Tongue (tissue), 2 donors: Measurements from ENCODE around the gene RAB3C. TPM values are rescaled to one million over a fixed set of nuclear protein-coding genes. Genes with fewer than 3 reads are reported as not detected.

Experiments used
- DNase-seq: peaks from one replicate; pipeline ENCODE4 v3.0.0-alpha.2; 2015
- total RNA-seq: library from RNA; depleted of rRNA; stranded (reverse); fragments of >200 nt; gene quantifications from one replicate; pipeline ENCODE4 v1.2.3, GENCODE V29; 2014

RAB3C gene
- total RNA-seq, 1 donor from 2014 or later = 0.21 TPM

DNA sequence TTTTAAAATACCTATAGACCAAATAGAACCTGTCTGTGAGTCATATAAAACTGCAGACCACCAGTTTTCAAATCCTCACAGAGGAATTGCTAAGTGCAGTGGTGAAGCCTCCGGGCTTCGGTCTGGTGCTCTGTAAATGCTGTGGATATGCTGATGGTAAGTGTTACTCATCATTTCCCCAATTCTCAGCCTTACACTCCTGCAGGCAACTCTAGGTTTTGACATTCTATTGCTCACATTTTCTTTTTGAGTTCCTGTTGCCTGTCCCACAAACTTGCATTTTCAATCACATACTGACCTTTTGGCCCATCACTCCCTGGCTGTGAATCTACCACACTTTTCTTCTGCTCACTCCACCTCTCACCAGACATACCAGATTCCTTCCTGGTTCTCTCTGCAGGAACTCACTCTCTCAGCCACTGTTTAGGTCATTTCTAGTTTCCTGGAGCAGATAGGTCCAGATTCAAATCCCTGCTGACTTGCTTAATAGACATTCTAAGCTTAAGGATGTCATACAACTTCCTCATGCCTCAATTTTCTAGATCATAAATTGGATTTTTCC, 192.9 kb downstream of the RAB3C start:
- no peak for DNase-seq

DNA sequence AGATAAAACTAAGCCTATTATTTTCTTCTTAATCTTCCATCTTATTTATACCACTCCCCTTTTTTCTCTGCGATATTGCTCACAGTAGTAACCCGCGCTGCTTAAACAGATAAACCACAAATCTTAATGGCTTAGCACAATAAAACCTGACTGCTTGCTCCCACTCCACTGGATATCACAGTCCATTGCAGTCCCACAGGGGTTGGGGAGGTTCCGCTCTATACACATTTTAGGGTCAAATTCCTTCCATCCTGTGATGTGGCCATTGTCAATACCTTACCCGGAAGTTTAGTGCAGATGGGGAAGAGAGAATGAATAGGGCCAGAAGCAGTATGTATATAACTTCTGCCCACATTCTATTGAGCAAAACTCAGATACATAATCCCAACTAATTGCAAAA, 193.7 kb downstream of the RAB3C start:
- DNase-seq = no peak

DNA sequence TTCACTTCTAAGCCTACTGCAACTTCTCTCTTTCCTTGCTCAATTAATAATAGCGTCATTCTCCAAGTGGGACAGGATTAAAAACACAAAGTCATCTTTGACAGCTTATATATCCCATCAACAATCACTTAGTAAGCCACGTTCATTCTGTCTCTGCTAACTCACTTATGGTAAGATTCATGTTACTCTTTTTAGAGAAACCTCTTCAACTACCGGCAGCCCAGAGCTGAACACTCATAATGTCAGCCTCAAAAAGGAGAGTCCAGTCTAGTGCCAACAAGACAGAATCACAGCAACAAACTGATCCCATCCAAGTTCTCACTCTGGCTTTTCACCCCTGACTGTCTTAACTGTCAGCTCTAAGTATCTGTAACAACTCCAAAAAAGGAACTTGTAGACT, 196.0 kb downstream of the RAB3C start:
- peak; percentile 3 for DNase-seq

DNA sequence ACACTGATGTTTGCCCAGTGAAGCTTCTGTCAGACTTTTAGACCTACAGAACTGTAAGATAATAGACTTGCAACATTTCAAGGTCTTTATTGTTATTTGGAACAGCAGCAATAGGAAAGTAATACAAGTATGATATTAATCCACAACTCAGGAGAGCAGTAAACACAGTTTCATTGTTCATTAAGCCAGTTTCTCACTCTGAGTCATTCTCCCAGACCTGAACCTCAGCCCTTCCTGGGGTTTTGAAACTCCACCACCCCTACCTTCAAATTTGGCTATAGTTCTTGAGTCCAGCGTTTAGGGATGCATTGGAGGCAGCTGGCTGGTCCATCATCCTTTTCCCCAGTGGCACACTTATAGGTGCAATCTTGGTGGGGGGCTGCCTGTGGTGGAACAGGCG, 203.2 kb downstream of the RAB3C start:
- DNase-seq = no peak

DNA sequence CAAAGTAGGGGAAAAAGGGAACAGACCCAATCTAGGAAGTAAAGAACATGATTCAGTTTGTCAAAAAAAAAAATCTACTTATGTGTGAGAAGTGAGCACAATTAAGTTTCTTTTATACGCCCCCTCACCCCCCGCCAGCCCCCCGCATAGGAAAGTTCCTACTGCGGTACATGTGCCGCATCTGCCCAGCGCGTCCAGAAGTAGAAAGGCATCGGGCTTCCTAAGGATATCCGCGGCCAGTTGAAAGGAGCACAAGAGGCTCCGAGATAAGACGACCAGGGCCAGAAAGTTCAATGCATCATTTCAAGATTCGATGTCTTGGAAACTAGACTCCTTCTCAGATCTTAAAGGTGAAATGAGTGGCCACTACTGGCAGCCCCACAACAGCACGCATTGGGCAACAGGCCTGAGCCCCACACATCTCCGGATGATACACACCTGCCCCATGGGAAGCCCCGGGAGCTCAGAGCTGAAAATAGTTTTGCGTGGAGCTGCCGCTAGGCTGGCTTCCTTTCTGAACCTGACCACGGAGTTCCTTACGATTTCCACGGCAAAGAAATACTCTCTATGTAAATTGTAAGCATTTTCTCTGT, 203.9 kb downstream of the RAB3C start:
- DNase-seq = no peak

DNA sequence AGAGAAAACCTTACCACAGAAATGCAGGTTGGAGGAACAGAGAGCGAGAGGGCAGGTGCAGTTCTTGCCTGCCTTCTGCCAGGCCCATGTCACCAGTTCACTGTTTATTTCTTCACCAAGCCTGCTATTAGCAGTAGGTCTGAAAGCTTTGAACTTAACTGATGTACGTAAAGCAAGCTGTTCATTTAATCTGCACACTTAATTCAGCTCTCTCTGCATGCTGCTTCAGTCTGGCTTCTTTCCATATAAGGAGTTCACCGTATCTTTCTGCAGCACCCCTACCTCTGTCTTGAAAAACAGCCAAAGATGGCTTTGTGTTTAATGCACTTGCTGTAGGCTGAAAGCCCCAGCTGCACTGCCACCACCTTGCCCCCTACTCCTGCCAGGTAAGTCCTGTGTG, 205.1 kb downstream of the RAB3C start:
- no peak for DNase-seq

DNA sequence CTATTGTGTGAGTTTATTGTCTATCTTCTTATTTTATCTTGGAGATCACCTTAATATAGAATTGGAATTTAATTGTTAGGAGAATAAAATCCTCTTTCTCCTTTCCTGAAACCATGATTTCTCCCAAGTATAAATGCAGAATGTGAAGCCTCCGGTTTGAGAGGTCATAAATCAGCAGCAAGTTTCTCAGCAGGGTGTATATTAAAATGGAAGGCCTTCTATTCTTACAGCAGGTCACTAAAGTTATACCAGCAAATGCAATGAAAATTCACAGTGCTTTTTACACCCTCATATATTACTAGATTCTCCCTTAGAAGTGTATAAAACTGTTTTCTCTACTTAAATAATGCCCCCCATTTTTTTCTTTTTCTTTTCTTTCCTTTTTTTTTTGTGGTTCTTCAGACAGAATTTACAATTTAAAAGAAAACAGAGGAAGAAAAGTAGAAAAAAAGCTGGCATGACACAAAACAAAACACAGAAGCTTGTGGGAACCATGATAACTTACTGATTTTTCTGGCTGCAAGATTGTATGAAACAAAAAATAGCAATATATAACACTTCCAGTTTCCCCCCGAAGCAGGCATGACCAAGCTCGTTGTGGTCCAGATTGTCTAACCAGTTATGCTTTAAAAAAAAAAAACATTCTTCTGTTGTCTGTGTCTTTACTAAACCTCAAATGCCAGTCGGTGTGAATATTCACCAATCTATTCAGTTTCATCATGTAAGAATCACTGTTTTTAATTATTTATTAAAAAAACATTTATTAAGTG, 211.2 kb downstream of the RAB3C start:
- DNase-seq = no peak

DNA sequence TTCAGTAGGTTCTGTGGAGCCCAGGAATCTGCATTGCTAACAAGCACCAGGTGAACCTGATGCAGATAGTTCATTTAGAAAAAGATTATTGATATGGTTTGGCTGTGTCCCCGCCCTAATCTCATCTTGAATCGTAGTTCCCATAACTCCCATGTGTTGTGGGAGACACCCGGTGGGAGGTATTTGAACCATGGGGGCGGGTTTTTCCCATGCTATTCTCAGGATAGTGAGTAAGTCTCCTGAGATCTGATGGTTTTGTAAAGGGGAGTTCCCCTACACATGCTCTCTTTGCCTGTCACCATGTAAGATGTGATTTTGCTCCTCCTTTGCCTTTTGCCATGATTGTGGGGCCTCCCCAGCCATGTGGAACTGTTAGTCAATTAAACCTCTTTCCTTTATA, 212.0 kb downstream of the RAB3C start:
- DNase-seq = no peak

DNA sequence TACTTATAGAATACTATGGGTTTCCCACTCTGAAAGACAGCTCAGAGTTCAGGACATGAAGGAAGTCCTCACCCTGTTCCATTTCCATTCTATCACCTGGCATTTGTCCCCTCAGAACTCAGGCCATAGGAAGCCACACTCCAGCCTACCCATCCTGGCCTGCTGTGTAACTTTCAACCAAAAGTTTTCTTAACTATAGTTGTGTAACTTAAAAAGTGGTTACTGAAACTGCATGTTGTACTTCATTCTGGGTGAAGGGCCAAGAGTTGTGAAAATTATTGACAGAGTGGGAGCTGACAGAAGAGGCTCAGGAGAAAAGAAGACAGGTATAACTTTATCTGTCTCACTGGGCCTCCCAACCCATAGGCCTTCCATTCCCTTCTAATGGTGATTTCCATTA, 212.5 kb downstream of the RAB3C start:
- no peak for DNase-seq

DNA sequence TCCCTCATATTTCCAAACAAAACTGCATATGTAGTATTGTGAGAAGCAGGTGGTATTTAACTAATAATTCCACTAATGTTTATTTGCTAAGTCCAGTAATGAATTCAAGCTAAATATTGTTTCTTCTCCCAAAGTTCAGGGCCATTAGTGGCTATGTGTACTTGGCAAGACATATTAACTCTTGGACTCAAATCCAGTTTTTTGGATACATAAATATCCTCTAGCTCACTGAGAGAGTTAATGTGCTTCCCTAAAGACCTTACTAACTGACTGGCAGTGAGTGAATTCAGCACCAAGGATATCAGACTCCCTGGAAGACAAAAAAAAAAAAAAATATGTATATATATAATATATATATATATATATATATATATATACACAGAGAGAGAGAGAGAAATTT, 214.1 kb downstream of the RAB3C start:
- no peak for DNase-seq

DNA sequence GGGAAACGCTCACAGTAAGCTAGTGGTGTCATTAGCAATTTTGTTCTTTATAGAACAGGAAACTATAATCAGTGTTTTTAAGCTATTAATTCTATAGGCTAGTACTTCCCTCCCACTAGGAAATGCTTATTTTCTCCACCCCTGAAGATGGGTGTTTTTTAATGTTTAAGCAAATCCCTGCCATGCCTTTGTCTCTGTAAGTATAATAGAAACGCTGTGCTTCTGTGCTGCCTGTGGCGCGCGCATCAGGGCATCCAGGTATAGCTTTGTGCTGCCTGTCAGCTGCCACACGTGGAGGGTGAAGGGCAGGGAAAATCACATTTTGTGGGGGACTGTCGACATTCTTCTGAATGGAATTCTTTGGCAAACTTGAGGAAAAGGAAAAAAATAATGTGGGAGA, 217.5 kb downstream of the RAB3C start:
- no peak for DNase-seq

DNA sequence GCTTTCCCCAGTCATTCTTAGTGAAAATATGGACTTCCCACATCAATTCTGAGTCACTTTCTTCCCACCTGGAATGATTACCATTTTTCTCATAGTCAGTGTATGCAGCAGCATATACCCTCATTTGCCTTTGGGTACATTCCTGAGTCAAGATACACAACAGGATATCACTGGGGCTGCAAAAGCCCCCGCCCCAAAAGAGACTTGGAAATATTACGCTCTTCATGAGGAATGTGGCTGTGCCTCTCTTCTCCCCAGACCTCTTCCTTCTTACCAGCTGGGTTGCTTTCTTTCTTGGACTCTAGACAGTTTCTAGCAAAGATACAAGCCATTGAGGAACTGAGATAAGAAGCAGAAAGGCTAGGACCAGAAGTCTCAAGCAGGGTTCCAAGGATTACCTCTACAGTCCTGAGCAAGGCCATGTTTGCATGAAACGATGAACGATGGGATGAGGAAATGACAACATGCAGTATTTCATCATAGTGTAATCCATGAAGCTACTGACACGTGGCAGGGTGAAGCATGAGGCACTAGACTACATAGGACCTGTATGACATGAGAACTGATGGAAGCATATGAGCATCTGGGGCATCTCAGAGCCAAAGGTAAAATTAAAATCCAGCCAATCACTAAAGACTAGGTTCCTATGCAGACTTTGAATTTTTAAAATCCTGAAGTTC, 218.1 kb downstream of the RAB3C start:
- no peak for DNase-seq

DNA sequence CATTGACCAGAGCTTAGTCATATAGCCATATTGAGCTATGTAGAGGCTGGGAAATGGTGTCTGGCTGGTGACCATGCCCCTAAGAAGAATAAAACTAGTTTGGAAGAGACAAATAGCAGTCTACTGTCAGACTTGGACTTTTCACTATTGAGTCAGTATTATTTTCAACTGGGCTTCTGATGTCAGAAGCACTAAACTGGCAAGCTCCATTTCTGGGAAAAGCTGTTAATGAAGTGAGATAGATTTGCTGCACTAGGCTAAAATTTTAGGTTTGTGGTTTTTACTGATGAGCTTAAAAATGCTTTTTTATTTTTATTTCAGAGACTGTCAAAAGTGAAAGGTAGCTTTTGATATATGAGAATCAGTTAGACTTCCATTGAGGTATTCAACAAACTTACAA, 220.2 kb downstream of the RAB3C start:
- no peak for DNase-seq

DNA sequence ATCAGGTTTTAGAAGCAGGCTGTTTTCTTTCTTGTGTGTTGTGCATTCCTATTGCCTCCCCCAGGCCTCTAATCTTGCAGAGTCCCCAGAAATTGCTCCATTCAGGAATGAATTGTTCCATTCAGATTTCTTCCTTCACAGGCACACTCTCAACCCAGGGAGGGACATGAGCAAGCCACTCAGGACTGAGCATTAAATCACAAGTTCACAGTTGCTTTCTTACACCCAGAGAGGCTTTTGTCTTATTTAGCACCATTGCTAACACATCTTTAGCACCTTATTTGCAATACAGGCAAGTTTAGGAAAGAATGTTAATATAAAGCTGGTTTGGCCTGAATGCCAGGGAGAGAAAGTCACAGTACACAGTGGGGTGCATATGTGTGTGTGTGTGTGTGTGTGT, 221.4 kb downstream of the RAB3C start:
- DNase-seq = no peak

DNA sequence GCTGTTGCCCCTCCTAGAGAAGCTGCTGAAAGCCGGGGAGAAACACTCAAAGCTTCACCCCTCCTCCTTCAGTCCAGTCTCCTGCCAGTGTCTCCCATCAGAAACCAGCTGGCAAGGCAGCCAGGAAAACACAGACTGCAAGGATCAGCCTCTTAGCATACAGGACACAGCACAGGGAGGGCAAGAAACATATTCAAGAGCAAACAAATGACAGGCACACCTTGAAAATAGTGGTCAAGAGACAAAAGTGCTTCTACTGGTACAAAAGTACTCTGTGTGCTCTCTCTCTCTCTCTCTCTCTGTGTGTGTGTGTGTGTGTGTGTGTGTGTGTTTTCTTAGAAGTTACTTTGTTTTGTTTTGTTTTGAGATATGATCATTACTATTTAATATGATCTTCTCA, 227.2 kb downstream of the RAB3C start:
- no peak for DNase-seq

DNA sequence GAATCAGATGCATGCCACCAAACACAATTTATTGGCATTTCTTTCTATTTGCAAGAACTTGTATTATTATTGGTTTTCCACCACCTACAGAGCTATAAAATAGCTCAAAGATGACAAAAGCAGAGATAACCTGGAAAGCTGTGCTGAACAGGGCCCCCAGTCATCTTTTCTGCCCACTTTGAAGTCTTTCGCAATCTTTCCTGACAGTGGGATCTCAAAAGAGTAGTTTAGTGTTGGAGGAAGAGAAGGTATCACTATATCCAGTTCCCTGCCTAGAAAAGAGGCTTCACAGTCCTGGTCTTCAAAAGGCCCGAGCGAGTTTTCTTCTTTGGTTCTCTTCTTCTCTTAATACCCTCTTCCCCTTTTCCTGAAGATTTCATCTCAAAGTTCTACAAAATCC, 231.0 kb downstream of the RAB3C start:
- DNase-seq = no peak

DNA sequence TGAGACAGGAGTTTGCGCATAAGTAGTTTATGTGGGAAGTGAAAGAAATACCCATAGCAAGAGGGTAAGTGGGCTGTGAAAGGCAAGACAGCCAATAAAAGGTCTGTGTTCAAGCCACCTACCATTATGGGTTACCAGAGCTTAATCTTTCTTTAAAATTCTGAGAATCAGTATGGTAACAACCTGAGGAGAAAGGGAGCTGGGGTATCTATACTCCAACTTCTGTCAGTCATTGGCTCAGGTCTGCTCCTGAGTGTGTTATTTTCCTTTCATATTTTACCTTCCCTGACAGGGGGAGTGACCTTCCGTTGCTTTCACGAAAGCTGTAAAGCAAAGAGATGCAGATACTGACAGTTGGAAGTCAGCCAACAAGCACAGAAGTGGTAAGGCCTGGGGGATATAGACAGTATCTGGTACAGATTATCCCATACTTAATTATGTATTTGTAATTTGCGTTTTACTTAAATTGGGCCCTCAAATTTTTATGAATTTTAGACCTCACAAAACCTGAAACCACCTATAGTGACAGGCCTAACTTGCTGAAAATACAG, 233.4 kb downstream of the RAB3C start:
- DNase-seq = no peak

DNA sequence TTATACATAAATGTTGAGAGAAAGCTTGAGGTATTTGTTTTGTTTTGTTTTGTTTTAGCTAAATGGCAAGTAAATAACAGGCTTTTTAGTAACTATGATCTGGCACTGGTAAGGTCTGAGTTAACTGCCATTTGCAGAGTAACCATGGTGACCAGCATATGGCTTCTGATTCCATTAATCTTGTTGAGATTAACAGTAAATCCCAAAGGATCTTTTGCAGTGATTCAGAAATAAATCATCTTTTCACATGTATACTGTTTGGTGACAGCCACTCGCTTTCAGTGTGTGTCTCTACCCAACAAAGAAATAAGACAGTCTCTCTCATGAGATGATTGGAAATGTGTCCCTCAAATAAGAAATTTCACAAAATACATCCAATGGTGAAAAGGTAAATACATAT, 235.6 kb downstream of the RAB3C start:
- DNase-seq = no peak

DNA sequence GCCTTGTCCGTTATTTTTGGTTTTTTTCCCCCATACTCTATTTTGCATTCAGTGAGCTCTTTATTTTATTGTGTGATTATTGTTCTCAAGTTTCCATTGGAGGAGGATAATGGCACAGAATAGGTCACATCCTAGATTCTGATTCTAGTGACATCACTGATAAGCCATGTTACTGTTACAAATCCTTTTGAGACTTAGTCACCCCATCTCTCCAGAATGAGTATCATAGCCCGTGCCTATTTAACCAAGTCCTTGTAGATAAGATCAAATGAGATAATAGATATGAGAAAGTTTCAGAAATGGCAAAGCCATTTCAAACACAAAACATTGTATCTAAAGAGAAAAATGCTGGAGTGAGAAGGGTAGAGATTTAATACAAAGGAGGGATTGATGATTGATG, 242.6 kb downstream of the RAB3C start:
- DNase-seq = no peak

DNA sequence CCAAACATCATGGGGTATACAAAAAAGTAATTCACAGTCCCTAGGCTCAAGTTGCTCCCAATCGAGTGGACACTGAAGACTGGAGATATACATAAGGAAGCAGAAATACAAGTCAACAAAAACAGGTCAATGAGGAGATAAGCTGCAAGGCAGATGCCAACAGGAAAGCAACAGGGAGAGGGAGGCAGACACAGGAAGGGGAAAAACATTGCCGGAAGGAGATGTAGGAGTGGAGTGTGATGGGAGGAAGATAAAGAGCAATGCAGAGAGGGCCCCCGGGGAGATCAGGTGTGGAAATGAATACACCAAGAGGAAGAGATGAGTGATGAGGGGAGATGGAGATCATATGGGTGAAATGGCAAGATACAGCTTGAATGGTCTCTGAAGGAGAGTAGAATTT, 243.0 kb downstream of the RAB3C start:
- DNase-seq = no peak

DNA sequence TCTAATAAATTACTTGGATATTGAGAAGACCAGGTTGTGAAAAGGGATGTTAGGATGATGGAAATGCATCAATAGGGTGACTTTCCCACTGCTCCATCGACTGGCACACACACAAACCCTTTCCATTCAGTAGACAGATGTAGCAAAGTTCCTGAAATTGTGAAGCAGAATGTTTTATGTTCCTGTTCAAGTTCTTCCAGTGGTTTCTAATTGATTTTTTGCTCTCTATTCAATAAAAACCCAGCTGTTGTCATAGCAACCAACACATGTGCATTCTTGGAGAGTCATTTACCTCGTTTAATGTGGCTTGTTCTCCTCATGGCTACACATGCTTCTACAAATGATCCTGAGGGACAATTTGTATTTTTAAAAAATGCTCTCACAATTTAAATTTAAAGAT, 244.6 kb downstream of the RAB3C start:
- DNase-seq = no peak

DNA sequence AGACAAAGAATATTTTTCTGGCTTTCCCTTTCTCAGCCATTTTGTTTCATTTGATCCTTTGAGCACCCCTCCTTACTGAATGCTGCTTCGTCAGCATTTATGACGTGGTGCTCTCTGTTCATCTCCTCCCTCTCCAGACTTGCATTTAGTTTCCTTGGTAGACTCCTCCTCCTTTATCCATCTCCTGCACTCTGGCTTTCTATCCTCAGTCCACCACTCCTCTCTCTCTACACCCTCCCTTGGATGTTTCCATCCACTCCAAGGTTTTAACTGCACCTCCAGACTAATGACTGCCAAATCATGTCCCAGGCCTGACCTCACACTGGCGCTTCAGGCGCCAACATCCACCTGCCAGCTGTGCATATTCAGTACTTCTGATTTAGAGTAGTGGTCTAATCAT, 245.4 kb downstream of the RAB3C start:
- no peak for DNase-seq
